Keratinocyte (primary cell): Measurements from ENCODE around the gene SLC38A7. TPM values are rescaled to one million over a fixed set of nuclear protein-coding genes. Genes with fewer than 3 reads are reported as not detected.

Experiments
- DNase-seq: peaks from one replicate; pipeline ENCODE4 v3.0.0-alpha.2; 2011; ENCODE audit warnings: low read depth, missing footprints, low spot score
- FAIRE-seq: peaks from 2 replicates; lab custom pipeline; 2011; peaks lifted over from hg19 to GRCh38; lab: Jason Lieb, UNC
- H2AFZ ChIP-seq: 2 replicates; pipeline ENCODE4 v1.6.0; 2012; ENCODE audit warnings: low read length, control low read depth, inconsistent platforms; ENCODE audit not compliant: control insufficient read depth
- H3K27ac ChIP-seq: 2 replicates; pipeline ENCODE4 v1.5.1; 2011; ENCODE audit warnings: low read length; ENCODE audit not compliant: control insufficient read depth, insufficient read depth
- H3K27me3 ChIP-seq: 3 replicates; pipeline ENCODE4 v1.6.0; 2011; ENCODE audit warnings: low read length; ENCODE audit not compliant: control insufficient read depth, insufficient read depth; ENCODE audit errors: extremely low read depth
- H3K36me3 ChIP-seq, 2 experiments: 2 replicates in 1 of 2; 3 replicates in 1 of 2; pipeline ENCODE4 v1.5.1; 2011; ENCODE audit warnings: low read length in 2 of 2, mild to moderate bottlenecking in 1 of 2; ENCODE audit not compliant: control insufficient read depth in 2 of 2, insufficient read depth in 2 of 2; ENCODE audit errors: extremely low read depth in 1 of 2
- H3K4me1 ChIP-seq: 3 replicates; pipeline ENCODE4 v1.5.1; 2011; ENCODE audit warnings: low read length; ENCODE audit not compliant: control insufficient read depth, insufficient read depth; ENCODE audit errors: extremely low read depth
- H3K4me2 ChIP-seq: 3 replicates; pipeline ENCODE4 v1.6.0; 2011; ENCODE audit warnings: low read depth, low read length; ENCODE audit not compliant: control insufficient read depth, insufficient read depth; ENCODE audit errors: extremely low read depth
- H3K4me3 ChIP-seq, 3 experiments: fragments of 200-600 bp in 1 of 3; sonication (generic) in 1 of 3; 2 replicates in 2 of 3; 3 replicates in 1 of 3; pipeline ENCODE4 v1.5.1; 2011 to 2016; ENCODE audit warnings: low read length in 3 of 3, mild to moderate bottlenecking in 3 of 3, control low read depth in 2 of 3, inconsistent platforms in 1 of 3, low read depth in 1 of 3, mixed read lengths in 1 of 3, mixed run types in 1 of 3, moderate library complexity in 1 of 3; ENCODE audit not compliant: control insufficient read depth in 2 of 3, insufficient read depth in 2 of 3; ENCODE audit errors: extremely low read depth in 1 of 3
- H3K79me2 ChIP-seq: 2 replicates; pipeline ENCODE4 v1.6.0; 2012; ENCODE audit warnings: low read length; ENCODE audit not compliant: control insufficient read depth, insufficient read depth
- H3K9ac ChIP-seq: 3 replicates; pipeline ENCODE4 v1.6.0; 2011; ENCODE audit warnings: low read length; ENCODE audit not compliant: control insufficient read depth, insufficient read depth; ENCODE audit errors: extremely low read depth
- H3K9me1 ChIP-seq: 3 replicates; pipeline ENCODE4 v1.6.0; 2011; ENCODE audit warnings: low read length; ENCODE audit not compliant: control insufficient read depth, insufficient read depth; ENCODE audit errors: extremely low read depth
- H3K9me3 ChIP-seq: 2 replicates; pipeline ENCODE4 v1.5.1; 2012; ENCODE audit warnings: low read depth, low read length; ENCODE audit not compliant: control insufficient read depth
- H4K20me1 ChIP-seq: 3 replicates; pipeline ENCODE4 v1.6.0; 2011; ENCODE audit warnings: low read length; ENCODE audit not compliant: control insufficient read depth, insufficient read depth; ENCODE audit errors: extremely low read depth
- CTCF ChIP-seq, 3 experiments: IDR thresholded peaks in 1 of 3; conservative IDR thresholded peaks in 1 of 3; optimal IDR thresholded peaks in 1 of 3; 2 replicates in 2 of 3; 3 replicates in 1 of 3; pipeline versions ENCODE3 to v1.5.1; 2011; ENCODE audit warnings: low read length in 3 of 3, mild to moderate bottlenecking in 3 of 3, moderate library complexity in 2 of 3, control low read depth in 1 of 3, inconsistent platforms in 1 of 3; ENCODE audit not compliant: insufficient read depth in 2 of 3; ENCODE audit errors: extremely low read depth in 1 of 3
- EZH2 ChIP-seq: IDR thresholded peaks from one replicate; pipeline ENCODE4 v1.6.1; 2012; ENCODE audit warnings: inconsistent platforms, mild to moderate bottlenecking, low read length, moderate library complexity
- dilution Hi-C: fragments of 300-500 bp; cut with MboI; formaldehyde crosslinking; loops from one replicate; pipeline ENCODE4 v1.7.0; 2020; ENCODE audit warnings: low sequenced_read_pairs; ENCODE audit not compliant: extremely low pct_ligation_motif_present
- polyA plus RNA-seq, 5 experiments: library from polyadenylated mRNA; depleted of rRNA in 3 of 5; stranded (reverse) in 3 of 5; stranded (forward) in 1 of 5; unstranded in 1 of 5; fragments of >200 nt; gene quantifications; 1 replicate in 1 of 5; 2 replicates in 3 of 5; 3 replicates in 1 of 5; pipeline versions ENCODE4 v1.2.1 to v1.2.3, GENCODE V29; 2011 to 2012; ENCODE audit warnings: missing spikeins in 2 of 5, low read depth in 1 of 5, low replicate concordance in 1 of 5

The SLC38A7 gene
- polyA plus RNA-seq, 1 donor (not counting 4 experiments of a cell fraction or from before 2014, with no cell fraction given) = 11.2 TPM

GRCh38 chr16:58634265-58634802 lies 50.2 kb downstream of the SLC38A7 start:
- H2AFZ ChIP-seq = no peak overlapping the region
- no peak for TF ChIP-seq CTCF (optimal IDR thresholded peaks at IDR 0.05 in 1 of 3, IDR thresholded peaks at IDR 0.05 in 1 of 3, conservative IDR thresholded peaks at IDR 0.05 in 1 of 3; ENCODE audit: extremely low read depth in 1 of 3, insufficient read depth in 2 of 3, low read length in 3 of 3)
- no peak for TF ChIP-seq EZH2
- H3K36me3 ChIP-seq = no peaks in the 10 kb centered on the region
- DNase-seq = no peak
- H3K4me3 ChIP-seq = no peak overlapping the region
- no peak overlapping the region for H3K27ac ChIP-seq
- H3K79me2 ChIP-seq = peaks cover 3% of the 10 kb centered on the region
- no peaks in the 10 kb centered on the region for H3K9me3 ChIP-seq
- no peaks in the 10 kb centered on the region for H3K9me1 ChIP-seq
- no peak for FAIRE-seq
- dilution Hi-C loops = no loop called here
- H3K9ac ChIP-seq = no peak overlapping the region
- H3K27me3 ChIP-seq = no peaks in the 10 kb centered on the region
- no peaks in the 10 kb centered on the region for H4K20me1 ChIP-seq
- peaks cover 9% of the 10 kb centered on the region for H3K4me1 ChIP-seq
- H3K4me2 ChIP-seq = no peak overlapping the region

- dilution Hi-C loops = no loop called here
- peak within 1 kb of the TSS; percentile 98 for H2AFZ ChIP-seq
- H3K27me3 ChIP-seq = no peaks in the 10 kb centered on the region
- peak within 1 kb of the TSS; percentile 100 for H3K9ac ChIP-seq
- no peaks in the 10 kb centered on the region for H4K20me1 ChIP-seq
- TF ChIP-seq EZH2 (no peak), CTCF (optimal IDR thresholded peaks at IDR 0.05 in 1 of 3, IDR thresholded peaks at IDR 0.05 in 1 of 3, conservative IDR thresholded peaks at IDR 0.05 in 1 of 3; ENCODE audit: extremely low read depth in 1 of 3, insufficient read depth in 2 of 3, low read length in 3 of 3) (no peak)
- DNase-seq (peak; percentile 85), FAIRE-seq (peak; percentile 90)
- peak within 1 kb of the TSS; percentile 99 for H3K4me2 ChIP-seq
- peaks cover 47% of the 10 kb centered on the region for H3K79me2 ChIP-seq
- H3K4me1 ChIP-seq = peaks cover 9% of the 10 kb centered on the region
- no peaks in the 10 kb centered on the region for H3K9me3 ChIP-seq
- no peaks in the 10 kb centered on the region for H3K9me1 ChIP-seq
- peak within 1 kb of the TSS; percentile 100 for H3K27ac ChIP-seq
- H3K36me3 ChIP-seq = peaks cover 0 to 3% of the 10 kb centered on the region in 2 experiments
- peak within 1 kb of the TSS; percentile 86 to 98 (median 95) for H3K4me3 ChIP-seq
Measured at GRCh38 chr16:58629733-58630640, 54.6 kb downstream of the SLC38A7 start, which contains the start of gene CNOT1. Gene CNOT1 (minus strand): TSS chr16:58629826. CDS start chr16:58599337, 30,489 bp downstream.
